GM21529 (cell line): ENCODE data around the gene CPB2.

ENCODE experiments used
- ATAC-seq: cut with Tn5 transposase; IDR thresholded peaks from one replicate; pipeline ENCODE4 v1.9.1; 2021; ENCODE audit not compliant: unreplicated experiment

Gene CPB2

GRCh38 chr13:46101002-46101401 is 3.8 kb downstream of the CPB2 start:
- ATAC-seq, result no peak

- peak; percentile 77 for ATAC-seq
Measured at GRCh38 chr13:46100191-46100815, 4.5 kb downstream of the CPB2 start.

- ATAC-seq, result no peak
Measured at GRCh38 chr13:46097663-46098062, 7.2 kb downstream of the CPB2 start.

GRCh38 chr13:46097015-46097414 is 7.8 kb downstream of the CPB2 start:
- no peak for ATAC-seq

- no peak for ATAC-seq
Measured at GRCh38 chr13:46094478-46094877, 10.4 kb downstream of the CPB2 start.

- ATAC-seq, result no peak
Measured at GRCh38 chr13:46088821-46089562, 15.8 kb downstream of the CPB2 start.

- no peak for ATAC-seq
Measured at GRCh38 chr13:46087481-46087880, 17.4 kb downstream of the CPB2 start.

GRCh38 chr13:46086985-46087384 is 17.8 kb downstream of the CPB2 start:
- no peak for ATAC-seq

GRCh38 chr13:46086421-46086922 is 18.4 kb downstream of the CPB2 start:
- ATAC-seq, result no peak

- ATAC-seq, result no peak
Measured at GRCh38 chr13:46085737-46086136, 19.1 kb downstream of the CPB2 start.

GRCh38 chr13:46082324-46082723 is 22.5 kb downstream of the CPB2 start:
- ATAC-seq, result no peak

- ATAC-seq, result no peak
Measured at GRCh38 chr13:46079770-46080169, 25.1 kb downstream of the CPB2 start.

GRCh38 chr13:46077265-46077664 is 27.6 kb downstream of the CPB2 start:
- ATAC-seq, result no peak

- no peak for ATAC-seq
Measured at GRCh38 chr13:46076827-46077226, 28.0 kb downstream of the CPB2 start.

GRCh38 chr13:46075811-46076210 is 29.0 kb downstream of the CPB2 start:
- ATAC-seq, result no peak

- ATAC-seq, result peak; percentile 90
Measured at GRCh38 chr13:46071590-46072249, 33.1 kb downstream of the CPB2 start.

- ATAC-seq, result no peak
Measured at GRCh38 chr13:46063292-46063691, 41.5 kb downstream of the CPB2 start.

- no peak for ATAC-seq
Measured at GRCh38 chr13:46062185-46062584, 42.6 kb downstream of the CPB2 start.

- no peak for ATAC-seq
Measured at GRCh38 chr13:46059405-46059804, 45.4 kb downstream of the CPB2 start.

GRCh38 chr13:46058268-46058667 is 46.6 kb downstream of the CPB2 start:
- no peak for ATAC-seq

- ATAC-seq, result no peak
Measured at GRCh38 chr13:46057256-46058015, 47.4 kb downstream of the CPB2 start.
